ENCODE measurements around the gene SLC9A8.

DNA sequence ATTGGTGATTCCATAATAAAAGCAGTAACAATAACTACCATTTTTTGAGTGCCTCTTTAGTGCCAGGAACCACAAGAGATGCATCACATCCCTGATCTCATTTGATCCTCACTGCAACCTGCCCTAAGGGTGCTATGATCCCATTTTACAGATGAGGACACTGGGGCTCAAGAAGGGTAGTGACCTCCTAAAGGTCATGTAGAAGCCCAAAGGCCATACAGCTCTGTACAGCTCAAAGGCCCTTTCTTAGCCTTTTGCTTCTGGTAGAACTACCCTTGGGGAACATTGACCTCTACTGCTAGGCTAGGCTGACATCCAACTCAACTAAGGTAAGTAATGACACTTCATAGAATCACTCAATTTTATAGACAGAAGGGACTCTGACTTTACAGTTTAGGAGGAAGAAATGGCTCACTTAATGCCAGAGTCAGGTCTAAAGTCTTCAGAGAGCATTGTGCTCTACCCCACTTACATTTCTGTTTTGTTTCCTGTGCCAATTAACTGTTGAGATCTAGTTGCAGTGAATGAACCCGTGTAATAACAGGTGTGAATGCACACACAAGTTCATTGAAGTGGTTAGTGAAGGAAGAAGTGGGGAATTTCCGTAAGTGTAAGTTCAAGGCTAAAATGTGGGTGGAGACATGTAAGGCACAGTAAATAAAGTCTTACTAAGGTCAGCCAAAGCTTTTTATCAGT, 10.7 kb downstream of the SLC9A8 start:
- TF ChIP-seq, protein P1, sequence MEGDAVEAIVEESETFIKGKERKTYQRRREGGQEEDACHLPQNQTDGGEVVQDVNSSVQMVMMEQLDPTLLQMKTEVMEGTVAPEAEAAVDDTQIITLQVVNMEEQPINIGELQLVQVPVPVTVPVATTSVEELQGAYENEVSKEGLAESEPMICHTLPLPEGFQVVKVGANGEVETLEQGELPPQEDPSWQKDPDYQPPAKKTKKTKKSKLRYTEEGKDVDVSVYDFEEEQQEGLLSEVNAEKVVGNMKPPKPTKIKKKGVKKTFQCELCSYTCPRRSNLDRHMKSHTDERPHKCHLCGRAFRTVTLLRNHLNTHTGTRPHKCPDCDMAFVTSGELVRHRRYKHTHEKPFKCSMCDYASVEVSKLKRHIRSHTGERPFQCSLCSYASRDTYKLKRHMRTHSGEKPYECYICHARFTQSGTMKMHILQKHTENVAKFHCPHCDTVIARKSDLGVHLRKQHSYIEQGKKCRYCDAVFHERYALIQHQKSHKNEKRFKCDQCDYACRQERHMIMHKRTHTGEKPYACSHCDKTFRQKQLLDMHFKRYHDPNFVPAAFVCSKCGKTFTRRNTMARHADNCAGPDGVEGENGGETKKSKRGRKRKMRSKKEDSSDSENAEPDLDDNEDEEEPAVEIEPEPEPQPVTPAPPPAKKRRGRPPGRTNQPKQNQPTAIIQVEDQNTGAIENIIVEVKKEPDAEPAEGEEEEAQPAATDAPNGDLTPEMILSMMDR (IDR thresholded peaks at IDR 0.05 in 4 of 5, conservative IDR thresholded peaks at IDR 0.05 in 1 of 5), result no peak
- TF ChIP-seq POLR2A (IDR thresholded peaks at IDR 0.05), result no peak

Data from gastrocnemius medialis (tissue), 4 donors.